Stimulated activated naive CD8-positive, alpha-beta T cell treated with anti-CD3 and anti-CD28 coated beads, Interleukin-15, Interleukin-2, amounts not matched to agents 100 ng/mL and 50 ng/mL, for 24 hours (primary cell): Measurements from ENCODE around the gene GHSR.

Experiments
- H3K27ac Mint-ChIP-seq: one replicate; pipeline ENCODE4 v1.8.0; 2021; ENCODE audit warnings: mild to moderate bottlenecking, mixed read lengths
- H3K27me3 Mint-ChIP-seq: one replicate; pipeline ENCODE4 v1.8.0; 2021; ENCODE audit warnings: mixed read lengths
- H3K36me3 Mint-ChIP-seq: one replicate; pipeline ENCODE4 v1.8.0; 2021; ENCODE audit warnings: low read depth, mixed read lengths
- H3K4me1 Mint-ChIP-seq: one replicate; pipeline ENCODE4 v1.8.0; 2021; ENCODE audit warnings: low read depth, mixed read lengths
- H3K4me3 Mint-ChIP-seq: one replicate; pipeline ENCODE4 v1.8.0; 2021; ENCODE audit warnings: mild to moderate bottlenecking, mixed read lengths
- H3K9me3 Mint-ChIP-seq: one replicate; pipeline ENCODE4 v1.8.0; 2021; ENCODE audit warnings: mixed read lengths

GHSR gene

GRCh38 chr3:172449466-172450149, 1.4 kb upstream of the GHSR start:
- Mint-ChIP-seq H3K36me3 (peaks cover 5% of the 10 kb centered on the region), H3K4me1 (peaks cover 29% of the 10 kb centered on the region), H3K27me3 (peaks cover 92% of the 10 kb centered on the region), H3K27ac (no peak overlapping the region), H3K4me3 (no peak overlapping the region), H3K9me3 (peaks cover 4% of the 10 kb centered on the region)

GRCh38 chr3:172448661-172449465, 607 bp upstream of the GHSR start:
- Mint-ChIP-seq H3K27me3 (peaks cover 87% of the 10 kb centered on the region), H3K4me3 (no peak overlapping the region), H3K9me3 (peaks cover 4% of the 10 kb centered on the region), H3K4me1 (peaks cover 29% of the 10 kb centered on the region), H3K27ac (no peak overlapping the region), H3K36me3 (peaks cover 5% of the 10 kb centered on the region)

GRCh38 chr3:172446198-172446597, 2.1 kb downstream of the GHSR start:
- no peak overlapping the region for H3K4me3 Mint-ChIP-seq
- peaks cover 4% of the 10 kb centered on the region for H3K9me3 Mint-ChIP-seq
- peaks cover 29% of the 10 kb centered on the region for H3K4me1 Mint-ChIP-seq
- H3K27ac Mint-ChIP-seq = no peak overlapping the region
- peaks cover 5% of the 10 kb centered on the region for H3K36me3 Mint-ChIP-seq
- peaks cover 93% of the 10 kb centered on the region for H3K27me3 Mint-ChIP-seq

GRCh38 chr3:172444821-172445220, 3.4 kb downstream of the GHSR start:
- H3K4me3 Mint-ChIP-seq = no peak overlapping the region
- H3K36me3 Mint-ChIP-seq = peaks cover 5% of the 10 kb centered on the region
- H3K4me1 Mint-ChIP-seq = peaks cover 29% of the 10 kb centered on the region
- H3K9me3 Mint-ChIP-seq = peaks cover under 1% of the 10 kb centered on the region
- H3K27me3 Mint-ChIP-seq = peaks cover 88% of the 10 kb centered on the region
- H3K27ac Mint-ChIP-seq = no peak overlapping the region

DNA sequence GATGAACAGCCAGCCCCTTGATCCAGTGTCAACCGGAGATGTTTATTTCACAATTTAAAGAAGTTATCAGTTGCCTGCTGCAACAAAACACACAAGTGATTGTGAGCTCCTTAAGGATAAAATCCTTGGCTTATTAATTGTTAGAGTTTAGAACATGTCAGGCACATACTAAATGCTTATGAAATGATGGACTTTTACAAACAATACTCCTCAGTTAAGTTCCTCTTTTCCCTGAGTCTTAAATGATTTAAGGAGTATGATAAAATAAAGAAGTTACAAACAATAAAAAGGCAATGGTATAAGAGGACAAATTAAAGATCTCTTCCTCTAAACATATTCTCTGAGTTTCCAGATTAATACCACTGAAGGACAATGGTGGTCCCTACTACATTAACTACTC, 5.7 kb downstream of the GHSR start:
- peaks cover 85% of the 10 kb centered on the region for H3K27me3 Mint-ChIP-seq
- H3K27ac Mint-ChIP-seq = no peak overlapping the region
- H3K9me3 Mint-ChIP-seq = no peaks in the 10 kb centered on the region

DNA sequence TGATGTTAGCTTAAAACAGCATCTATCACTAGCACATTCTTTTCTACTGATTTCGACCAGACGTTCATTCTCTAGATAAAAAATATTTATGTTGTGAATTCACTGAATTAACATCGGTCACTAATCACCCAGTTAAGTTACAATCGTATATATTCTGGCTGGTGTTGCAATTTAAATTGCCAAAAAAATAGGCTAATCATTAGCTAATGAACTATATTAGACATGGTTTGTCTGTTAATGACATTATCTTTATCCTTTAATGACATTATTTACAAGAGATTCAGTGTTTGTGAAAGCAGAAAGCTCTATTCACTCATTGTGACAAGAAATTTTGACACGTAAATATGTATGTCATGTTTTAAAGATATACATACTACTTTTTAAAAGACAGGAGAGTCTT, 6.7 kb downstream of the GHSR start:
- Mint-ChIP-seq H3K4me3 (no peak overlapping the region), H3K27ac (no peak overlapping the region), H3K9me3 (no peaks in the 10 kb centered on the region), H3K27me3 (peaks cover 76% of the 10 kb centered on the region), H3K4me1 (no peaks in the 10 kb centered on the region), H3K36me3 (no peaks in the 10 kb centered on the region)

More for the DNA sequence above, 5.7 kb downstream of the GHSR start:
- Mint-ChIP-seq H3K4me3 (no peak overlapping the region), H3K4me1 (peaks cover 10% of the 10 kb centered on the region), H3K36me3 (no peaks in the 10 kb centered on the region)

DNA sequence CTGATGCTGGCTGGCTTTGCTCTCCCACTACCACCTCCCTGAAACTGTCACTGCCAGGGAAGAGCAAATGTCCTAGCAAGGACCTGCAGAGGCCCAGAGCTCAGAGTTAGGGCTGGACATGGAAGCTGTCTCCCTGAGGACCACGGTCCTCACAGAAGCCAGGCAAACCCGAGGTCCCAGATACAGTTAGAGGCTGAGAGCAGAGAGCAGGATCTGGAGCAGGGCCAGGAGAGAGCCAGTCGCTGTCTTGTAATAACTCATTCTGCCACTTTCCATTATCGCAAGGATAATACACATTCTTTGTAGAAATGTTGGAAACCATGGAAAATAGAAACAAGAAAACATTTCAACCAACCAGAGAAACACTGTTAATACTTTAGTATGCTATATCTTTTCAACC, 10.1 kb downstream of the GHSR start:
- Mint-ChIP-seq H3K27ac (no peak overlapping the region), H3K36me3 (peaks cover 3% of the 10 kb centered on the region), H3K4me3 (no peak overlapping the region), H3K4me1 (no peaks in the 10 kb centered on the region), H3K9me3 (peaks cover 8% of the 10 kb centered on the region), H3K27me3 (peaks cover 53% of the 10 kb centered on the region)

- no peak overlapping the region for H3K4me3 Mint-ChIP-seq
- H3K27ac Mint-ChIP-seq = no peak overlapping the region
- H3K36me3 Mint-ChIP-seq = peaks cover 3% of the 10 kb centered on the region
- no peaks in the 10 kb centered on the region for H3K4me1 Mint-ChIP-seq
- H3K27me3 Mint-ChIP-seq = peaks cover 48% of the 10 kb centered on the region
- H3K9me3 Mint-ChIP-seq = peaks cover 8% of the 10 kb centered on the region
Measured at GRCh38 chr3:172437713-172438112, 10.5 kb downstream of the GHSR start.

- H3K4me1 Mint-ChIP-seq = no peaks in the 10 kb centered on the region
- H3K27me3 Mint-ChIP-seq = peaks cover 56% of the 10 kb centered on the region
- no peak overlapping the region for H3K27ac Mint-ChIP-seq
- H3K4me3 Mint-ChIP-seq = no peak overlapping the region
- peaks cover 5% of the 10 kb centered on the region for H3K9me3 Mint-ChIP-seq
- no peaks in the 10 kb centered on the region for H3K36me3 Mint-ChIP-seq
Measured at GRCh38 chr3:172415323-172415722, 32.9 kb downstream of the GHSR start.

- H3K27ac Mint-ChIP-seq = no peak overlapping the region
- no peaks in the 10 kb centered on the region for H3K36me3 Mint-ChIP-seq
- H3K9me3 Mint-ChIP-seq = peaks cover 5% of the 10 kb centered on the region
- H3K4me1 Mint-ChIP-seq = no peaks in the 10 kb centered on the region
- no peak overlapping the region for H3K4me3 Mint-ChIP-seq
- H3K27me3 Mint-ChIP-seq = peaks cover 36% of the 10 kb centered on the region
Measured at GRCh38 chr3:172411478-172411947, 36.7 kb downstream of the GHSR start.

- no peak overlapping the region for H3K27ac Mint-ChIP-seq
- no peaks in the 10 kb centered on the region for H3K4me1 Mint-ChIP-seq
- H3K9me3 Mint-ChIP-seq = peaks cover 5% of the 10 kb centered on the region
- H3K4me3 Mint-ChIP-seq = no peak overlapping the region
- no peaks in the 10 kb centered on the region for H3K36me3 Mint-ChIP-seq
- H3K27me3 Mint-ChIP-seq = peaks cover 32% of the 10 kb centered on the region
Measured at GRCh38 chr3:172410702-172411477, 37.4 kb downstream of the GHSR start.

- H3K27ac Mint-ChIP-seq = no peak overlapping the region
- no peaks in the 10 kb centered on the region for H3K36me3 Mint-ChIP-seq
- H3K4me1 Mint-ChIP-seq = no peaks in the 10 kb centered on the region
- no peaks in the 10 kb centered on the region for H3K9me3 Mint-ChIP-seq
- peaks cover 12% of the 10 kb centered on the region for H3K27me3 Mint-ChIP-seq
- H3K4me3 Mint-ChIP-seq = no peak overlapping the region
Measured at GRCh38 chr3:172407872-172408271, 40.4 kb downstream of the GHSR start.

DNA sequence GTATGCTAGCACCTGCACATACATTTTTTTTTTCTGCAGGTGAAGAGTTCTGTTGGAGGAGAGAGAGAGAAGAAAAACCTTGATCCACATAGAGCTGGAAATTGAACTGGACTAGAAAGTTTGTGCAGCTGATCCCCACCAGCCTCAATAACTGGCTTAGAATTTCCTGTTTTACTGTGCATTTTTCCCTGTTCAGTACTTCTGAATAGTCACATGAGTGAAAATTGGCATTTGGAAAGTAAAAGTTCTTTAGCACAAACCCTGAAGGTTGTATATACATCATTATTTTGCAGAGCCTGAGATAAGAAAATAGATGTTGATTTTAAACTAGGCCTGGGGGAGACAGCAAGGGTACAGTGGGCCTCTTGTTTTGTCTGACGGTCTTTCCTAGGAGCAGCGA, 42.3 kb downstream of the GHSR start:
- H3K36me3 Mint-ChIP-seq = peaks cover 8% of the 10 kb centered on the region
- no peaks in the 10 kb centered on the region for H3K9me3 Mint-ChIP-seq
- no peak overlapping the region for H3K27ac Mint-ChIP-seq
- no peaks in the 10 kb centered on the region for H3K4me1 Mint-ChIP-seq
- H3K27me3 Mint-ChIP-seq = peaks cover 3% of the 10 kb centered on the region
- no peak overlapping the region for H3K4me3 Mint-ChIP-seq

- Mint-ChIP-seq H3K27me3 (no peaks in the 10 kb centered on the region), H3K36me3 (peaks cover 8% of the 10 kb centered on the region), H3K27ac (no peak overlapping the region), H3K4me1 (no peaks in the 10 kb centered on the region), H3K9me3 (no peaks in the 10 kb centered on the region), H3K4me3 (no peak overlapping the region)
Measured at GRCh38 chr3:172404237-172404962, 43.9 kb downstream of the GHSR start.
